Kidney tubule cell (primary cell): Measurements from ENCODE around the gene CRACDL.
"Not testable (repeated sequence)": the region's sequence is repeated elsewhere in the genome, so short reads cannot be mapped to it uniquely, and the experiment has no call there.

Source experiments
- DNase-seq: peaks from one replicate; pipeline ENCODE4 v3.0.0-alpha.2; 2018; ENCODE audit warnings: low spot score

CRACDL gene

GRCh38 chr2:98882971-98883779 lies 52.9 kb downstream of the CRACDL start:
- no peak for DNase-seq

GRCh38 chr2:98882368-98882767 lies 53.7 kb downstream of the CRACDL start:
- DNase-seq = no peak

- DNase-seq = no peak
Observed at GRCh38 chr2:98881153-98881650, 54.8 kb downstream of the CRACDL start.

GRCh38 chr2:98880266-98881152 lies 55.5 kb downstream of the CRACDL start:
- DNase-seq = no peak

GRCh38 chr2:98877658-98878057 lies 58.4 kb downstream of the CRACDL start:
- DNase-seq = not testable (repeated sequence)

GRCh38 chr2:98876741-98877140 lies 59.3 kb downstream of the CRACDL start:
- no peak for DNase-seq

GRCh38 chr2:98875746-98876145 lies 60.3 kb downstream of the CRACDL start:
- no peak for DNase-seq

GRCh38 chr2:98875081-98875728 lies 60.8 kb downstream of the CRACDL start:
- DNase-seq = no peak

GRCh38 chr2:98874186-98874689 lies 61.8 kb downstream of the CRACDL start:
- DNase-seq = no peak

GRCh38 chr2:98872526-98872925 lies 63.5 kb downstream of the CRACDL start:
- DNase-seq = no peak

GRCh38 chr2:98871506-98871905 lies 64.5 kb downstream of the CRACDL start:
- no peak for DNase-seq

- DNase-seq = no peak
Observed at GRCh38 chr2:98870516-98871158, 65.4 kb downstream of the CRACDL start.

- DNase-seq = peak; percentile 50
Observed at GRCh38 chr2:98869870-98870269, 66.2 kb downstream of the CRACDL start.

- peak; percentile 59 for DNase-seq
Observed at GRCh38 chr2:98869272-98869641, 66.8 kb downstream of the CRACDL start.

- no peak for DNase-seq
Observed at GRCh38 chr2:98868548-98869271, 67.3 kb downstream of the CRACDL start.

GRCh38 chr2:98867539-98868309 lies 68.3 kb downstream of the CRACDL start:
- DNase-seq = peak; percentile 66

GRCh38 chr2:98866033-98866432 lies 70.0 kb downstream of the CRACDL start:
- no peak for DNase-seq

GRCh38 chr2:98861601-98862000 lies 74.4 kb downstream of the CRACDL start:
- DNase-seq = no peak

- DNase-seq = no peak
Observed at GRCh38 chr2:98859323-98859722, 76.7 kb downstream of the CRACDL start.

GRCh38 chr2:98857001-98857400 lies 79.0 kb downstream of the CRACDL start:
- DNase-seq = no peak
